Measurements from ENCODE around the gene DCP1B.

DCP1B gene

GRCh38 chr12:1927051-1927680 lies 77.1 kb downstream of the DCP1B start:
- Histone ChIP-seq H3K4me3 (ENCODE audit: low read depth, low read length) (no peak overlapping the region), H3K27ac (no peak overlapping the region), H3K36me3 (no peaks in the 10 kb centered on the region), H3K9me3 (ENCODE audit: severe bottlenecking) (no peaks in the 10 kb centered on the region), H3K27me3 (ENCODE audit: insufficient read depth, low read depth, severe bottlenecking) (no peaks in the 10 kb centered on the region)
- no peak for DNase-seq
- TF ChIP-seq CTCF (IDR thresholded peaks at IDR 0.05; ENCODE audit: low read depth, low read length): no peak

- H3K27ac ChIP-seq: no peak overlapping the region
- no peak for DNase-seq
- H3K27me3 ChIP-seq (ENCODE audit: insufficient read depth, low read depth, severe bottlenecking): no peaks in the 10 kb centered on the region
- no peaks in the 10 kb centered on the region for H3K9me3 ChIP-seq (ENCODE audit: severe bottlenecking)
- no peaks in the 10 kb centered on the region for H3K36me3 ChIP-seq
- no peak for TF ChIP-seq CTCF (IDR thresholded peaks at IDR 0.05; ENCODE audit: low read depth, low read length)
- no peak overlapping the region for H3K4me3 ChIP-seq (ENCODE audit: low read depth, low read length)
These were observed 78.0 kb downstream of the DCP1B start for GRCh38 chr12:1926251-1926657.

DNA sequence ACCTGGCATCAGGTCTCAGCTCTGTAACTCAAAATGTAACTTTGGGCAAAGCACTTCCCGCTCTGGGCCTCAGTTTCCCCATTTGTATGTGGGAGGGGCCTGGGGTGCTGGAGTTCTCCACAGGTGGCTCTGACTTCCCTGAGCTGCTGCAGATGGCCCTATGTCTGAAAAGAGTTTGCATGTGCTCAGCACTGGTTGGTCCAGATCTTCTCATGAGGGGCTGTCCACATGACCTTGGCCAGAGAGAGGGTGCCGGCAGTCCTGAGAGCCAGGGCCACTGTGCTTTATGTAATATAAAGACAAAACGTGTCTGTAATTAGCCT lies 78.6 kb downstream of the DCP1B start:
- Histone ChIP-seq H3K36me3 (no peaks in the 10 kb centered on the region), H3K9me3 (ENCODE audit: severe bottlenecking) (no peaks in the 10 kb centered on the region), H3K27ac (no peak overlapping the region), H3K4me3 (ENCODE audit: low read depth, low read length) (no peak overlapping the region), H3K27me3 (ENCODE audit: insufficient read depth, low read depth, severe bottlenecking) (no peaks in the 10 kb centered on the region)
- no peak for TF ChIP-seq CTCF (IDR thresholded peaks at IDR 0.05; ENCODE audit: low read depth, low read length)
- no peak for DNase-seq

- no peaks in the 10 kb centered on the region for H3K36me3 ChIP-seq
- no peaks in the 10 kb centered on the region for H3K27me3 ChIP-seq (ENCODE audit: insufficient read depth, low read depth, severe bottlenecking)
- no peak overlapping the region for H3K27ac ChIP-seq
- DNase-seq: no peak
- no peak for TF ChIP-seq CTCF (IDR thresholded peaks at IDR 0.05; ENCODE audit: low read depth, low read length)
- no peak overlapping the region for H3K4me3 ChIP-seq (ENCODE audit: low read depth, low read length)
- H3K9me3 ChIP-seq (ENCODE audit: severe bottlenecking): no peaks in the 10 kb centered on the region
These were observed 79.1 kb downstream of the DCP1B start for GRCh38 chr12:1924996-1925683.

DNA sequence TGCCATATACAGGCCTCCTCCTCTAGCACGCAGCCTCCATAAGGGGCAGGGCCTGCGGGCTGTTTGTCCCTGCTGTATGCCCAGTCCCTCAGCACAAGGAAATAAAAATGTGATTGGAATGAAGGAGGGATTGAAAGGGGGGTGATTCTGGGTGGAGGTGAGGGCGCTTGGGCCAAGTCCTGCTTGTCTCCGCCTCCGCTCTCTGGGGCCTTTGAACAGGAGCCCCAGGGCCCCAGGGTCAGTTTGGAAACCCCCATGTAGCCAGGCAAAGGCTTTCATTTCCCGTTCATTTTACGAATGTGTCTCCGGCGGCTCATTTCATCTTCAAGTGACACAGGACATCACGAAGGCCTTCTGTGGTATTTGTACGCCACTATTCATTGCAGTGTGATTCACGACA lies 81.3 kb downstream of the DCP1B start:
- no peak for TF ChIP-seq CTCF (IDR thresholded peaks at IDR 0.05; ENCODE audit: low read depth, low read length)
- no peak overlapping the region for H3K27ac ChIP-seq
- no peaks in the 10 kb centered on the region for H3K9me3 ChIP-seq (ENCODE audit: severe bottlenecking)
- no peak for DNase-seq
- H3K27me3 ChIP-seq (ENCODE audit: insufficient read depth, low read depth, severe bottlenecking): no peaks in the 10 kb centered on the region
- H3K36me3 ChIP-seq: no peaks in the 10 kb centered on the region
- no peak overlapping the region for H3K4me3 ChIP-seq (ENCODE audit: low read depth, low read length)
